Measurements from ENCODE around the gene ZDHHC20. TPM values are rescaled to one million over a fixed set of nuclear protein-coding genes. Genes with fewer than 3 reads are reported as not detected.
A peak's percentile ranks its signal among the peaks of the same experiment; 100 is the strongest.

ZDHHC20 gene
- total RNA-seq, 2 donors from 2014 or later = 85.2 to 94.1 TPM

DNA sequence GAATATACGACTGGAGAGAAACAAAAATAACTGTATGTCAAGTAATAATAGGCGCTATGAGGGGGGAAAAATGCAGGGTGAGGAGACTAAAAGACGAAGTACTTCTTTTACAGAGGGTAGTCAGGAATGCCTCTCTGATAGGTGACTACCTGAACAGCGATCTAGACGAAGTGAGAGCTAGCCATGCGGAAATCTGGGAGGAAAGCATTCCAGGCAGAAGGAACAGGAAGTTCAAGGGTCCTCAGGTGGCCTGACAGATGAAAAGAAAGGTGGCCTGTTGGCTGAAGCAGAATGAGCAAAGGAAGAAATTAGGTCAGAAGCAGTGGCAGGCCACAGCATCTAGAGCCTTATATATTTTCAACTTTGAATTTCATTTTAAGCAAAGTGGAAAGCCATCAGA, 13.3 kb downstream of the ZDHHC20 start:
- H3K4me3 ChIP-seq (ENCODE audit: low read length) = peak overlapping the region; percentile 35
- peaks cover 53% of the 10 kb centered on the region for H3K36me3 Mint-ChIP-seq (ENCODE audit: low read depth)
- H3K36me3 ChIP-seq (ENCODE audit: control insufficient read depth, insufficient read depth, low read length) = peaks cover 30% of the 10 kb centered on the region
- TF ChIP-seq, protein P1, sequence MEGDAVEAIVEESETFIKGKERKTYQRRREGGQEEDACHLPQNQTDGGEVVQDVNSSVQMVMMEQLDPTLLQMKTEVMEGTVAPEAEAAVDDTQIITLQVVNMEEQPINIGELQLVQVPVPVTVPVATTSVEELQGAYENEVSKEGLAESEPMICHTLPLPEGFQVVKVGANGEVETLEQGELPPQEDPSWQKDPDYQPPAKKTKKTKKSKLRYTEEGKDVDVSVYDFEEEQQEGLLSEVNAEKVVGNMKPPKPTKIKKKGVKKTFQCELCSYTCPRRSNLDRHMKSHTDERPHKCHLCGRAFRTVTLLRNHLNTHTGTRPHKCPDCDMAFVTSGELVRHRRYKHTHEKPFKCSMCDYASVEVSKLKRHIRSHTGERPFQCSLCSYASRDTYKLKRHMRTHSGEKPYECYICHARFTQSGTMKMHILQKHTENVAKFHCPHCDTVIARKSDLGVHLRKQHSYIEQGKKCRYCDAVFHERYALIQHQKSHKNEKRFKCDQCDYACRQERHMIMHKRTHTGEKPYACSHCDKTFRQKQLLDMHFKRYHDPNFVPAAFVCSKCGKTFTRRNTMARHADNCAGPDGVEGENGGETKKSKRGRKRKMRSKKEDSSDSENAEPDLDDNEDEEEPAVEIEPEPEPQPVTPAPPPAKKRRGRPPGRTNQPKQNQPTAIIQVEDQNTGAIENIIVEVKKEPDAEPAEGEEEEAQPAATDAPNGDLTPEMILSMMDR (conservative IDR thresholded peaks at IDR 0.05) = no peak
- H3K27ac Mint-ChIP-seq = no peak overlapping the region
- 84 to 90% methylated on average over 6 of the region's 6 CpGs for WGBS, 2 experiments (ENCODE audit: insufficient coverage in 1 of 2, insufficient read length in 1 of 2)
- no peaks in the 10 kb centered on the region for H3K27me3 Mint-ChIP-seq (ENCODE audit: insufficient read depth)
- H3K27ac ChIP-seq (ENCODE audit: low read depth, low read length) = no peak overlapping the region
- DNase-seq = no peak
- peaks cover 45% of the 10 kb centered on the region for H3K9me3 Mint-ChIP-seq
- peaks cover 45% of the 10 kb centered on the region for H3K9me3 ChIP-seq (ENCODE audit: control insufficient read depth, low read length)
- no peaks in the 10 kb centered on the region for H3K4me1 ChIP-seq (ENCODE audit: control insufficient read depth, insufficient read depth, low read length)
- no peak overlapping the region for H3K9ac ChIP-seq (ENCODE audit: extremely low read depth, low read length, poor library complexity, severe bottlenecking)
- no peaks in the 10 kb centered on the region for H3K4me1 Mint-ChIP-seq
- H3K4me3 Mint-ChIP-seq = no peak overlapping the region
- H3K27me3 ChIP-seq (ENCODE audit: control insufficient read depth, insufficient read depth, low read length, poor library complexity, severe bottlenecking) = no peaks in the 10 kb centered on the region

DNA sequence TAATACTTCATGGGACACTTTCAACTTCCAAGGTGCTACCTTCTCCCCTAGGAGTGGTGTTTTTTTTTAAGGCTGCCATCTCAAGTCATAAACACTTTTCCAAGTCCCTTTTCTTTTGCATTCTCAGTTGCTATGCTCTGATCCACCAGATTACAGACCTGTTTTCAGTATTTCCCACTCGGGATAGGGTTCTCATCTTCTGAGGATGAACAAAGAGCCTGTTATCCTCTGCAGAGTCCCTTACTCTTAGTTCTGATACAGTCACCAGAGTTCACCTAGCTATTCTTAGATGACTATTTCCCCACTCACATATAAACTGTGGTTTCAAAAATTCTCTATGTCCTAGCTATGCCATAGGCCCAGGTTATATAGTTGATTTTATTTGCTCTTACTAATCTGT, 15.9 kb downstream of the ZDHHC20 start:
- WGBS, 2 experiments (ENCODE audit: insufficient coverage in 1 of 2, insufficient read length in 1 of 2) = 60 to 81% methylated on average over 1 of the region's 1 CpG
- Mint-ChIP-seq H3K27me3 (ENCODE audit: insufficient read depth) (no peaks in the 10 kb centered on the region), H3K36me3 (ENCODE audit: low read depth) (peaks cover 55% of the 10 kb centered on the region)

DNA sequence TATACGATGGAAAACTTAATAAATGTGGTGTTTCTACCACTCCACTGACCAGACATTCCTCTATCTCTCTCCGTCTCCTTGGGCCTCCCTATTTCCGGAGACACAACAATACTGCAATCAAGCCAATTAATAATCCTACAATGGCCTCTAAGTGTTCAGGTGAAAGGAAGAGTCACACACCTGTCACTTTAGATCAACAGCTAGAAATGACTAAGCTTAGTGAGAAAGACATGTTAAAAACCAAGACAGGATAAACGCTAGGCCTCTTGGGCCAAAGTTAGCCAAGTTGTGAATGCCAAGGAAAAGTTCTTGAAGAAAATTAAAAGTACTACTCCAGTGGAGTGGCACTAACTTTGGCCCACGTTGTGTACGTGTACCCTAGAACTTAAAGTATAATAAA, 22.5 kb downstream of the ZDHHC20 start:
- no peaks in the 10 kb centered on the region for H3K27me3 Mint-ChIP-seq (ENCODE audit: insufficient read depth)
- H3K9ac ChIP-seq (ENCODE audit: extremely low read depth, low read length, poor library complexity, severe bottlenecking) = no peak overlapping the region
- H3K4me1 Mint-ChIP-seq = peaks cover 3% of the 10 kb centered on the region
- H3K4me1 ChIP-seq (ENCODE audit: control insufficient read depth, insufficient read depth, low read length) = no peaks in the 10 kb centered on the region
- peaks cover 31% of the 10 kb centered on the region for H3K36me3 ChIP-seq (ENCODE audit: control insufficient read depth, insufficient read depth, low read length)
- peaks cover 50% of the 10 kb centered on the region for H3K36me3 Mint-ChIP-seq (ENCODE audit: low read depth)
- no peak overlapping the region for H3K4me3 ChIP-seq (ENCODE audit: low read length)
- no peak overlapping the region for H3K27ac ChIP-seq (ENCODE audit: low read depth, low read length)
- TF ChIP-seq, protein P1 (conservative IDR thresholded peaks at IDR 0.05) = no peak
- DNase-seq = no peak
- H3K9me3 ChIP-seq (ENCODE audit: control insufficient read depth, low read length) = peaks cover 56% of the 10 kb centered on the region
- no peak overlapping the region for H3K27ac Mint-ChIP-seq
- no peaks in the 10 kb centered on the region for H3K27me3 ChIP-seq (ENCODE audit: control insufficient read depth, insufficient read depth, low read length, poor library complexity, severe bottlenecking)
- no peak overlapping the region for H3K4me3 Mint-ChIP-seq
- WGBS, 2 experiments (ENCODE audit: insufficient coverage in 1 of 2, insufficient read length in 1 of 2) = 96 to 97% methylated on average over 2 to 4 of the region's 6 CpGs
- H3K9me3 Mint-ChIP-seq = peaks cover 37% of the 10 kb centered on the region

More for the DNA sequence above, 15.9 kb downstream of the ZDHHC20 start:
- Histone ChIP-seq H3K4me3 (ENCODE audit: low read length) (no peak overlapping the region), H3K4me1 (ENCODE audit: control insufficient read depth, insufficient read depth, low read length) (no peaks in the 10 kb centered on the region), H3K27ac (ENCODE audit: low read depth, low read length) (no peak overlapping the region), H3K36me3 (ENCODE audit: control insufficient read depth, insufficient read depth, low read length) (peaks cover 34% of the 10 kb centered on the region), H3K27me3 (ENCODE audit: control insufficient read depth, insufficient read depth, low read length, poor library complexity, severe bottlenecking) (no peaks in the 10 kb centered on the region), H3K9ac (ENCODE audit: extremely low read depth, low read length, poor library complexity, severe bottlenecking) (no peak overlapping the region), H3K9me3 (ENCODE audit: control insufficient read depth, low read length) (peaks cover 54% of the 10 kb centered on the region)
- TF ChIP-seq, protein P1 (conservative IDR thresholded peaks at IDR 0.05) = no peak
- no peak overlapping the region for H3K27ac Mint-ChIP-seq
- no peak overlapping the region for H3K4me3 Mint-ChIP-seq
- no peaks in the 10 kb centered on the region for H3K4me1 Mint-ChIP-seq
- peaks cover 48% of the 10 kb centered on the region for H3K9me3 Mint-ChIP-seq
- no peak for DNase-seq

Measured in endodermal cell (in vitro differentiated cells).